Endothelial cell of umbilical vein (primary cell): Measurements from ENCODE around the gene AFP. TPM values are rescaled to one million over a fixed set of nuclear protein-coding genes. Genes with fewer than 3 reads are reported as not detected.
A peak's percentile ranks its signal among the peaks of the same experiment; 100 is the strongest.

Experiments
- BruUV-seq: library from RNA; stranded (reverse); fragments of 400-500 nt; replicated peaks from 2 replicates; lab custom pipeline; 2021; lab: Mats Ljungman, UMichigan
- CTCF ChIA-PET: fragments of 300-600, 350-600 bp; sonication (Branson Sonifier 250); formaldehyde crosslinking; loops from one replicate; lab custom pipeline; 2021; ENCODE audit warnings: antibody characterized with exemption, inconsistent platforms; lab: Charles Lee
- POLR2A ChIA-PET: fragments of 300-600, 350-600 bp; sonication (Branson Sonifier 250); formaldehyde crosslinking; loops from one replicate; lab custom pipeline; 2021; ENCODE audit warnings: antibody characterized with exemption, inconsistent platforms; lab: Charles Lee
- DNase-seq: peaks from one replicate; pipeline ENCODE4 v3.0.0-alpha.2; 2011; ENCODE audit warnings: low read depth, low spot score
- FAIRE-seq: peaks from 2 replicates; lab custom pipeline; 2011; peaks lifted over from hg19 to GRCh38; lab: Jason Lieb, UNC
- H2AFZ ChIP-seq: 2 replicates; pipeline ENCODE4 v1.6.0; 2012; ENCODE audit warnings: low read depth, low read length, control low read depth, inconsistent platforms
- H3K27ac ChIP-seq: 2 replicates; pipeline ENCODE4 v1.5.1; 2011; ENCODE audit warnings: low read depth, mild to moderate bottlenecking, control low read depth, low read length, moderate library complexity; ENCODE audit not compliant: insufficient read depth
- H3K27me3 ChIP-seq, 2 experiments: 2 replicates each; pipeline versions ENCODE4 v1.6.0 to v1.6.1; 2011; ENCODE audit warnings: low read length in 2 of 2, mixed read lengths in 1 of 2; ENCODE audit not compliant: control insufficient read depth in 2 of 2, insufficient read depth in 2 of 2
- H3K36me3 ChIP-seq, 2 experiments: 2 replicates in 1 of 2; 3 replicates in 1 of 2; pipeline ENCODE4 v1.5.1; 2011; ENCODE audit warnings: low read length in 2 of 2, mild to moderate bottlenecking in 1 of 2, moderate library complexity in 1 of 2; ENCODE audit not compliant: control insufficient read depth in 2 of 2, insufficient read depth in 2 of 2; ENCODE audit errors: extremely low read depth in 1 of 2
- H3K4me1 ChIP-seq: 3 replicates; pipeline ENCODE4 v1.5.1; 2011; ENCODE audit warnings: mild to moderate bottlenecking, low read length; ENCODE audit not compliant: control insufficient read depth, insufficient read depth; ENCODE audit errors: extremely low read depth
- H3K4me2 ChIP-seq: 2 replicates; pipeline ENCODE4 v1.6.1; 2011; ENCODE audit warnings: low read length, control low read depth, mixed read lengths; ENCODE audit not compliant: insufficient read depth
- H3K4me3 ChIP-seq, 3 experiments: fragments of 200-600 bp in 1 of 3; sonication (generic), shearing (Covaris generic) in 1 of 3; replicated peaks in 1 of 3; 2 replicates each; pipeline ENCODE4 v1.5.1; 2011 to 2016; ENCODE audit warnings: control low read depth in 3 of 3, low read length in 3 of 3, mild to moderate bottlenecking in 2 of 3, inconsistent platforms in 1 of 3, low read depth in 1 of 3, moderate library complexity in 1 of 3; ENCODE audit not compliant: insufficient read depth in 1 of 3
- H3K79me2 ChIP-seq: 2 replicates; pipeline ENCODE4 v1.6.0; 2012; ENCODE audit warnings: low read length, inconsistent platforms; ENCODE audit not compliant: control insufficient read depth, insufficient read depth
- H3K9ac ChIP-seq: replicated peaks from 2 replicates; pipeline ENCODE3; 2011; ENCODE audit warnings: low read length, control low read depth; ENCODE audit not compliant: insufficient read depth; ENCODE audit errors: extremely low read depth
- H3K9me1 ChIP-seq: replicated peaks from 3 replicates; pipeline ENCODE4 v1.6.0; 2011; ENCODE audit warnings: mild to moderate bottlenecking, low read length; ENCODE audit not compliant: control insufficient read depth, insufficient read depth; ENCODE audit errors: extremely low read depth
- H3K9me3 ChIP-seq: replicated peaks from 2 replicates; pipeline ENCODE4 v1.5.1; 2012; ENCODE audit warnings: low read length, inconsistent platforms; ENCODE audit not compliant: control insufficient read depth, insufficient read depth
- H4K20me1 ChIP-seq: replicated peaks from 2 replicates; pipeline ENCODE3; 2011; ENCODE audit warnings: mild to moderate bottlenecking, low read length; ENCODE audit not compliant: control insufficient read depth, insufficient read depth; ENCODE audit errors: extremely low read depth
- CTCF ChIP-seq, 2 donors: IDR thresholded peaks; 1 replicate in 1 of 2; 2 replicates in 1 of 2; pipeline ENCODE4 v1.5.1; 2011; ENCODE audit warnings: low read length in 2 of 2, mild to moderate bottlenecking in 2 of 2, moderate library complexity in 2 of 2, control low read depth in 1 of 2, inconsistent platforms in 1 of 2, low read depth in 1 of 2; ENCODE audit not compliant: insufficient read depth in 1 of 2; ENCODE audit errors: extremely low read depth in 1 of 2
- EZH2 ChIP-seq: IDR thresholded peaks from 2 replicates; pipeline ENCODE4 v1.6.1; 2012; ENCODE audit warnings: borderline replicate concordance, low read depth, mild to moderate bottlenecking, moderate library complexity, low read length, inconsistent platforms; ENCODE audit not compliant: severe bottlenecking
- GATA2 ChIP-seq: IDR thresholded peaks from 2 replicates; pipeline ENCODE4 v1.7.0; 2011; ENCODE audit warnings: low read depth, mild to moderate bottlenecking, moderate library complexity, mixed read lengths, low read length; ENCODE audit not compliant: insufficient read length, insufficient read depth
- MYC ChIP-seq: IDR thresholded peaks from one replicate; pipeline ENCODE4 v1.6.1; 2011; ENCODE audit warnings: mild to moderate bottlenecking, low read depth, low read length
- dilution Hi-C: fragments of 300-500 bp; cut with MboI; formaldehyde crosslinking; loops from one replicate; pipeline ENCODE4 v1.15.0; 2019; ENCODE audit warnings: low sequenced_read_pairs; ENCODE audit not compliant: extremely low pct_ligation_motif_present
- intact Hi-C: fragments of 100-400 bp; cut with micrococcal nuclease; formaldehyde crosslinking; loops from one replicate; pipeline ENCODE4 v1.10.0; 2022
- polyA plus RNA-seq, 4 experiments: library from polyadenylated mRNA; depleted of rRNA in 3 of 4; stranded (reverse) in 3 of 4; unstranded in 1 of 4; fragments of >200 nt; gene quantifications; 2 replicates each; pipeline versions ENCODE4 v1.2.1 to v1.2.3, GENCODE V29; 2011 to 2012; ENCODE audit warnings: missing spikeins in 1 of 4
- total RNA-seq: library from RNA; stranded (reverse); gene quantifications from 2 replicates; pipeline ENCODE4 v1.2.3, GENCODE V29; 2021

Gene AFP
- total and polyA plus RNA-seq, 2 donors (not counting 3 experiments of a cell fraction or from before 2014, with no cell fraction given), result not detected

- Histone ChIP-seq H3K79me2 (no peaks in the 10 kb centered on the region), H4K20me1 (no peaks in the 10 kb centered on the region), H3K4me2 (no peak overlapping the region), H3K9ac (no peak overlapping the region), H3K36me3 (no peaks in the 10 kb centered on the region), H3K27ac (no peak overlapping the region), H2AFZ (no peak overlapping the region), H3K4me1 (no peaks in the 10 kb centered on the region), H3K9me1 (no peaks in the 10 kb centered on the region), H3K27me3 (peaks cover 0 to 16% of the 10 kb centered on the region in 2 experiments), H3K4me3 (no peak overlapping the region), H3K9me3 (no peaks in the 10 kb centered on the region)
- dilution Hi-C loops, result no loop called here
- peak; percentile 25 for DNase-seq
- POLR2A ChIA-PET, result no interaction called here
- intact Hi-C loops, result no loop called here
- no TSS peak for BruUV-seq
- CTCF ChIA-PET, result interaction anchor here (3.4 kb wide), 1 partner anchor 12 kb away, joined by 24 read pairs; no protein-coding TSS in a partner anchor
- TF ChIP-seq CTCF (IDR thresholded peaks at IDR 0.05; ENCODE audit: extremely low read depth in 1 of 2, insufficient read depth in 1 of 2, low read depth in 1 of 2, low read length in 2 of 2) (peak; percentile 13 to 37), MYC (no peak)
- FAIRE-seq, result peak; percentile 55
Measured at GRCh38 chr4:73434311-73434710, 1.7 kb upstream of the AFP start.

GRCh38 chr4:73436674-73437557, 895 bp downstream of the AFP start:
- no peaks in the 10 kb centered on the region for H3K79me2 ChIP-seq
- no peaks in the 10 kb centered on the region for H3K4me1 ChIP-seq
- peaks cover 4 to 18% of the 10 kb centered on the region in 2 experiments for H3K27me3 ChIP-seq
- no peak overlapping the region for H3K9ac ChIP-seq
- ChIA-PET POLR2A (no interaction called here), CTCF (interaction anchor here (0.6 kb wide), 1 partner anchor 9 kb away, joined by 3 read pairs; no protein-coding TSS in a partner anchor)
- H3K4me2 ChIP-seq, result no peak overlapping the region
- no peaks in the 10 kb centered on the region for H3K9me3 ChIP-seq
- intact Hi-C loops (no loop called here), dilution Hi-C loops (no loop called here)
- H3K27ac ChIP-seq, result no peak overlapping the region
- no peaks in the 10 kb centered on the region for H3K9me1 ChIP-seq
- no peak overlapping the region for H3K4me3 ChIP-seq
- FAIRE-seq (no peak), DNase-seq (no peak)
- TF ChIP-seq GATA2, result no peak
- TF ChIP-seq EZH2, result no peak
- H3K36me3 ChIP-seq, result no peaks in the 10 kb centered on the region
- no peaks in the 10 kb centered on the region for H4K20me1 ChIP-seq
- H2AFZ ChIP-seq, result no peak overlapping the region
- no TSS peak for BruUV-seq
